Eye (tissue), 1 donor: ENCODE results near the gene BSG.

Experiments used
- DNase-seq: peaks from one replicate; pipeline ENCODE4 v3.0.0-alpha.2; 2015

BSG gene

GRCh38 chr19:572140-572742 is at the start of gene BSG:
TSS of gene BSG (plus strand) at chr19:572596. CDS start at chr19:572635, 39 bp downstream.
- DNase-seq = peak; percentile 99

DNA sequence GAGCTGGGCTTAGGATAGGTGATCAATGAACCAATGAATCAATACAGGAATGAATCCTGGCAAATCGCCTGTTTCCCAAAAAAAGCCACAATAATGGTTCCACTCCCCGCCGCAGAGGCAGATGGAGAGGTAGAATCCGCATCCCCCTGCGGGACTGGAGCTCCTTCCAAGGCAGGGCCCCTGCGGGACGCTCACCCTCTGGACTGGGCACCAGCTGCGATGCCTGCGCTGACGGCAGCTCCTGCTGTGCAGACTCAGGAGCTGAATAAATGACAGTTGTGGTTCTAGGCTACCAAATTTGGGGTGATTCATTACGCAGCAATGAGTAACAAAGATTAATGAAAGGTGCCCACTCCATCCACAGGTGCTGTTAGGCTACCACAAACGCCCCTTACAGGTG is 49.7 kb upstream of the BSG start:
- DNase-seq = no peak

DNA sequence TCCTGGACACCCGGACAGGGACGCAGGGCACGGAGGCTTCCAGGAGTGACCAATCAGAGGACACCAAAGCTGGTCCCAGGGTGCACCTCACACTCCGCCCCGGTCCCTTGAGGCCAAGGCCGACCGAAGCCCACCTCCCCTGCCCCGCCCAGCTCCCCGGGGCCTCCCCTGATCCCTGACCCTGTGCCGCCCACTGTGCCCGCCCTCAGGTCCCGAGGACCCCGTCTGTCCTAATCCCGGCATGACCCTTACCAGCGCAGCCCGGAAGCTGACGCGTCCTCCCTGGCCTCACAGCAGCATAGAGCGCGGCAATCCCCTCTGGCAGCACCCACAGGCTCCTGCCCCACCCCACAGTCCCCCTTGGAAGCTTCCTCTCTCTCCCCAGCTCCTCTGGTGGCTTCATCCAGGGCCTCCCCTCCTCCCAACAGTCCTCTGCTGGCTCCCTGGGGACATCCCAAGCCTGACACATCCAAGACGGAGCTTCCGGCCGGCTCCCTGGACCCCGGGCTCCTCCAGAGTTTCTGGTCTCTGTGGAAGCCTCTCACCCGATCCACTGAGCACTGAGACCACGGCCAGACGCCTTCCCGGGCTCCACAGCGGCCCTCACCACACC is 48.2 kb upstream of the BSG start:
- DNase-seq = no peak

DNA sequence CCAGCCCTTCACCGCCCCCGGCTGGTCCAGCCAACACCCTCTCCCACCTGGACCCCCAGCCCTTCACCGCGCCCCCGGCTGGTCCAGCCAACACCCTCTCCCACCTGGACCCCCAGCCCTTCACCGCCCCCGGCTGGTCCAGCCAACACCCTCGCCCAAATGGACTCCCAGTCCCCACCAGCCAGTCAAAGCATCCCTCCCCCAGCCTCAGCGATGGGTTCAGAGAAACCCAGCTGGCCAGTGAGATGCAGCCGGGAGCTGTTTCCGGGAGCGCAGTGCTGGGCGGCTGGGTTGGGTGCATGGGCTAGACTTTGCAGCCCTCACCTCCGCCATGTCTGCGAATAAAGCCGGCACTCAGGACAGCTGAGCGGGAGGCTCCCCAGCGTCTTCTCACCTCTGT is 47.4 kb upstream of the BSG start:
- DNase-seq = no peak

- no peak for DNase-seq
Measured at GRCh38 chr19:525857-526419, 46.5 kb upstream of the BSG start.

DNA sequence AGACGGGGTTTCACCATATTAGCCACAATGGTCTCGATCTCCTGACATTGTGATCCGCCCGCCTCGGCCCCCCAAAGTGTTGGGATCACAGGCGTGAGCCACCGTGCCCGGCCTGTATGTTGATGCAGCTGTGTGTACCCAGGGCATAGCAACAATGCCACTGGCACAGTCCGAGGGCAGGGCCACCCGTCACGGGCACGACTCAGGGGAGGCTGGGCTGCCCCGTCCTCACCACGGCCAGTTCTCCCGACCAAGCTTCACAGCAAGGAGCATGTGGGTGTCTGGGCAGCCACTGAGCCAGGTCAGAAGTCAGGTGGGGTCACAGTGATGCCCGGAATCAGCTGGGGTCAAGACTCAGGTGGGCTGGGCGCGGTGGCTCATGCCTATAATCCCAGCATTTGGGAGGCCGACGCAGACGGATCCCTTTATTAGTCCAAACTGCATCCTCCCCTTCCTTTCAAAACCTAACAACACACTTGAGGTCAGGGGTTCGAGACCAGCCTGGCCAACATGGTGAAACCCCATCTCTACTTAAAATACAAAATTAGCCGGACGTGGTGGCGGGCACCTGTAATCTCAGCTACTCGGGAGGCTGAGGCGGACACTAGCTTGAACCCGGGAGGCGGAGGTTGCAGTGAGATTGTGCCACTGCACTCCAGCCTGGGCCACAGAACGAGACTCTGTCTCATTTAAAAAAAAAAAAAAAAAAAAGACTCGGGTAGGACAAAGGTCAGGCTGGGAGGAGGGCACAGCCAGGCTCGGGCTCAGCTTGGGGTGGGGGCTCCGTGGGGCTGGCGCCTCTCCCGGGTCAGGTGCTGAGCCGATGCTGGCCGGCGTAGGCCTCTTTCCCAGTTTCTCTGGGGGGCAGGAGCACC is 42.0 kb upstream of the BSG start:
- no peak for DNase-seq

GRCh38 chr19:531009-531752 is 41.2 kb upstream of the BSG start:
- peak; percentile 95 for DNase-seq

DNA sequence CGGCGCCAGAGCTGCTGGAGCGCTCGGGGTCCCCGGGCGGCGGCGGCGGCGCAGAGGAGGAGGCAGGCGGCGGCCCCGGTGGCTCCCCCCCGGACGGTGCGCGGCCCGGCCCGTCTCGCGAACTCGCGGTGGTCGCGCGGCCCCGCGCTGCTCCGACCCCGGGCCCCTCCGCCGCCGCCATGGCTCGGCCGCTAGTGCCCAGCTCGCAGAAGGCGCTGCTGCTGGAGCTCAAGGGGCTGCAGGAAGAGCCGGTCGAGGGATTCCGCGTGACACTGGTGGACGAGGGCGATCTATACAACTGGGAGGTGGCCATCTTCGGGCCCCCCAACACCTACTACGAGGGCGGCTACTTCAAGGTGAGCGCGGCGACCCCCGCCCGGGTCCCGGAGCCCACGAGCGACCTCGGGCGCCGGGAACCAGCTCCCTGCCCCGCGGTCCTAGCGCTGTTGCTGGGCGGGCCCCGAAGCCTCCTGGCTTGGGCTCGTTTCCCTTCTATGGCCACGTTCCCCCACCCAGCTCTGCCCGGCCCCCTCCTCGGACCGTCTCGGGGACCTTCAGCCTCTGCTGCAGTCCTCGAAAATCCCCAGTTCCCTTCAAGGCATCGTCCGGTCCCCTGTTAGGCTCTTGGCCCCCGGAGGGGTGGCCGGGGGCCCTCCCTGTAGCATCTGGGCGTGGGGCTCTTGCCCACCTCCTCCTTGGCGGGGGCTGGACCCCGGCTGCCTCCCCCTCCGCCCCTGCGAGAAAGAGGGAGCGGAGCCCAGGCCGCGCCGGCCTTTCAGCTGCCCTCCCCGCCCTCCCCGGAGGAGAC is 40.4 kb upstream of the BSG start, which contains the start of gene CDC34:
Gene CDC34, plus strand, starts transcription at position 8 of the 808 bp plus-strand sequence. Its CDS starts 172 bp downstream, at position 180.
- peak; percentile 49 for DNase-seq

DNA sequence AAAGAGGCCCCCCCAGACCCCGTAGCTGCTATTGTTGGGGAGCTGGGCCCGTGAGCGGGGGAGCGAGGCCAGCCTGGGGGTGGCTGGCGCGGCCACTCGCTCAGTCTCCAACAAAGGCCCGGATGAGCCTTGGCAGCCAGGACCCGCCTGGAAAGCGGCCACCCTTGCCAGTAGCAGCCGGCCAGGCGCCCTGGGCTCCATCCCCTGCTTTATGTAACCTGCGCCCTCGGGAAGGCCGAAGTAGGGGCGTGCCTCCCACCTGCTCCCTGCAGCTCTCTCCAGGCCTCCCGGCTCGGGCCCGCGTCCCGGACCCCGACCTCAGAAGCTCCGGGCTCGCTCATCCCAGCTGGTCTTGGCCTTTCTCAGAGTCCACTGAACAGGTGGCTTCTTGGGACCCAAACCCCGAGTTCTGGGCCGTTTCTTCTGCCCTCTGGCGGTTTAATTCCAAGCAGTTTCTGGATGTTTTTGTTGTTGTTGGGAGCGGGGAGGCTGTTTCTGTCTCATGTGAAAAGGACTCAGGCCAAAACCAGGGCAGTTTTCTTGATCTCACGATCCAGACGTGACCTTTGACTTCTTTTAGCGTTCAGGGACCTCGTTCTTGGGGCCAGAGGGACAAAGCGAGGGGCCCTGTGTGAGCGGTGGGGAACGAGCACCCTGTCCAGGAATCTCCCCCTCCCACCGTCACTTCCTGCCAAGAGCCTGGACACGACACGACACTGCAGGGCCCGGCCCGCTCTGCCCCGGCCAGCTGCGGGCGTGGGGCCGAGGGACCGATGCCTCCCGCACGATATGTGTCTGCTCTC is 39.6 kb upstream of the BSG start:
- peak; percentile 88 for DNase-seq

- DNase-seq = no peak
Measured at GRCh38 chr19:533364-534058, 38.9 kb upstream of the BSG start.

DNA sequence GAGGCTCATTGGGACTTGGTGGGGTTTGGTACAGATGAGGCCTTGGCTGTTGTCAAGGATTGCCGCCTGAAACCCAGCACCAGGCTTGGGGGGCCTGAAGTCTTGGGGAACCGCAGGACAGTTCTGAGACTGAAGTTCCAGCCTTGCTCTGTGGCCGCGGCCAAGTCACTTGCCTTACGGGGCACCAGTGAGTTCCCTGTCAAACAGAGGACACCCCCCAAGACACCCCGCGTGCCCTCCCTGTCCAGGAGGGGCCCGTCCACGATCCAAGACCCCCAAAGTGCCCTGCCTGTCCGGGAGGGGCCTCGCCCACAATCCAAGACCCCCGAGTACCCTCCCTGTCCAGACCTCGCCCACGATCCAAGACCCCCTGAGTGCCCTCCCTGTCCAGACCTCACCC is 38.3 kb upstream of the BSG start:
- DNase-seq = no peak

DNA sequence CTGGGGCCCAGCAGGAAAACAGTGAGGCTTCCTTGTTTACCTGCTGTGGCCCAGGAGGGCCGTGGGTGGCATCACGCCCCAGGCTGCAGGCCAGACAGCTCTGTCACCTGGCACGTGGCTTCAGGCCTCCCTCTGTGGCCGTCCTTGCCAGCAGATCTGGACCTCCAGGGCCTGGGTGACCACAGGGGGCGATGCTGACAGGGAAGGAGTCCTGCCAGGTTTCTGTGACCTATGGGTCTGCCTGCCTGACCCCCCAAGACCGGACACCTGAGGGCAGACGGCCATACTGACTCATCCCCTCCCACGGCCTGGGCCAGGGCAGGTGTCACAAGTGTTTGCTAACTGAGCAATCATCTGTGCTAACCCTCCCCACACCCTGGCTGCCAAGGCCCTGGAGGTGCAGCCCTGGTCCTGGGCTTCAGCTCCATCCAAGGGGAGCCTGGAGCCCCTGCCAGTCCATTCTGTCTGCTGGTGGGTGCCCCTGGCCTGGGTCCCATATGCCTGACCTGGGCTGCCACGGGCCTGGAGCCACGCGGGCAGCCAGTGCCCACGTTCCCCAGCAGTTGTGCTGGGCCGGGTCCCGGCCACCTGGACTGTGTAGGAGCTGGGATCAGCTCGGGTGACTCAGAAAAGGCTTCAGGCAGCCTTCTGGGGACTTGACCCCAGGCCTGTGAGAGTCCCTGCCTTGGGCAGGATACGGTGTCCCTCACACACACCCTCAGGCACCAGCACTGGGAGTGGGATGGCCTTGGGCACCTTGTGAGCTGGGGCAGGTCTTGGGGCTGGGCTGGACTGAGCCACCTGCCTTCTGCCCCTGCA is 37.2 kb upstream of the BSG start:
- DNase-seq = no peak

DNA sequence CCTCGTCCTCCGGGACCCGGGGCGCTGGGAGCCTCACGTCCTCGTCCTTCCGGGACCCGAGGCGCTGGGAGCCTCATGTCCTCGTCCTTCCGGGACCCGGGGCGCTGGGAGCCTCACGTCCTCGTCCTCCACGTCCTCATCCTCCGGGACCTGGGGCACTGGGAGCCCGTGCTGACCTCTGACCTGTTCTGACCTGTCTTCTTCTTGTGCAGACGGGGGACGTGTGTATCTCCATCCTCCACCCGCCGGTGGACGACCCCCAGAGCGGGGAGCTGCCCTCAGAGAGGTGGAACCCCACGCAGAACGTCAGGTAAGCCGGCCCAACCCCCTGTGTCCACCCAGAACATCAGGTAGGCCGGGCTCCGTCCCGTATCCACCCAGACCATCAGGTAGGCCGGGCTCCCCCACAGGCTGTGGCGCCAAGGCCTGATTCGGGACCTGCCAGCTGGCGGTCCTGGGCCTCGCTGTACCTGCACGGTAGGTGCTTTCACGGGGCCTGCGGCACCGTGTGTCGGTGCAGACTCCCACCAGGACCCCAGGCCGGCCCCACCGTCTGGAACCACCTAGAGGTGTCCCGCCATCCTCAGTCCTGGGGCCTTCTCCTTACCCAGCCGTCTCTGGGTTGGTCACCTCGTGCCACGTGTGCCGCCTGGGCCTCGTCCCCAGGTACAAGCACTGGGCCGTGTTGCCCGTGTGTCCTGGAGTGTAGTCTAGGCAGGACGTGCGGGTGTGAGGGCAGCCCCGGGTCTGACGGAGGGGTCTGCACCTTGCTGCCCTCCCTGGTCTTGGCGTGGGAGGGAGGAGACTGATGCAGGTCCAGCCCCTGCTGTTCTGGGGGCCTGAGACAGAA is 36.1 kb upstream of the BSG start:
- no peak for DNase-seq

DNA sequence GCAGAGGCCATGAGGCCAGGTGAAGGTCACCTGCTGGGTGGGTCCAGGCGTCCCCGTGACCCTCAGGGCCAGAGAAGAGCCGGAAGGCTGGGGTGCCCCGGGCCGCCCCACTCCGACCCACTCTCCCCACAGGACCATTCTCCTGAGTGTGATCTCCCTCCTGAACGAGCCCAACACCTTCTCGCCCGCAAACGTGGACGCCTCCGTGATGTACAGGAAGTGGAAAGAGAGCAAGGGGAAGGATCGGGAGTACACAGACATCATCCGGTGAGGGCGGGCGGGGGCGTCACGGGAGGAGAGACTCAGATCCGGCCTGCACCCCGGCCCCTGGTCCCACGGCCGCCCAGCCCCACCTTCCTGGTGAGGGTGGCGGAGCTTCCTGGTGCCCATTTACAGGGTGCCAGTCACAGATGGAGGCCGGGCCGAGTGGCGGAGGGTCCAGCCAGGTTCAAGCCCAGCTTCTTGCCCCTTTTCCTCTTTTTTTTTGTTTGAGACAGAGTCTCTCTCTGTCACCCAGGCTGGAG is 35.5 kb upstream of the BSG start:
- no peak for DNase-seq

GRCh38 chr19:538641-539428 is 33.6 kb upstream of the BSG start:
- DNase-seq = no peak

- DNase-seq = no peak
Measured at GRCh38 chr19:539429-540030, 32.9 kb upstream of the BSG start.
